HG03342 (cell line): ENCODE results near the gene CFAP91.
"Not testable (repeated sequence)": the region's sequence is repeated elsewhere in the genome, so short reads cannot be mapped to it uniquely, and the experiment has no call there.

Experiments
- ATAC-seq: cut with Tn5 transposase; IDR thresholded peaks from one replicate; pipeline ENCODE4 v1.9.1; 2021; ENCODE audit warnings: mild to moderate bottlenecking, moderate library complexity; ENCODE audit not compliant: unreplicated experiment

Gene CFAP91

DNA sequence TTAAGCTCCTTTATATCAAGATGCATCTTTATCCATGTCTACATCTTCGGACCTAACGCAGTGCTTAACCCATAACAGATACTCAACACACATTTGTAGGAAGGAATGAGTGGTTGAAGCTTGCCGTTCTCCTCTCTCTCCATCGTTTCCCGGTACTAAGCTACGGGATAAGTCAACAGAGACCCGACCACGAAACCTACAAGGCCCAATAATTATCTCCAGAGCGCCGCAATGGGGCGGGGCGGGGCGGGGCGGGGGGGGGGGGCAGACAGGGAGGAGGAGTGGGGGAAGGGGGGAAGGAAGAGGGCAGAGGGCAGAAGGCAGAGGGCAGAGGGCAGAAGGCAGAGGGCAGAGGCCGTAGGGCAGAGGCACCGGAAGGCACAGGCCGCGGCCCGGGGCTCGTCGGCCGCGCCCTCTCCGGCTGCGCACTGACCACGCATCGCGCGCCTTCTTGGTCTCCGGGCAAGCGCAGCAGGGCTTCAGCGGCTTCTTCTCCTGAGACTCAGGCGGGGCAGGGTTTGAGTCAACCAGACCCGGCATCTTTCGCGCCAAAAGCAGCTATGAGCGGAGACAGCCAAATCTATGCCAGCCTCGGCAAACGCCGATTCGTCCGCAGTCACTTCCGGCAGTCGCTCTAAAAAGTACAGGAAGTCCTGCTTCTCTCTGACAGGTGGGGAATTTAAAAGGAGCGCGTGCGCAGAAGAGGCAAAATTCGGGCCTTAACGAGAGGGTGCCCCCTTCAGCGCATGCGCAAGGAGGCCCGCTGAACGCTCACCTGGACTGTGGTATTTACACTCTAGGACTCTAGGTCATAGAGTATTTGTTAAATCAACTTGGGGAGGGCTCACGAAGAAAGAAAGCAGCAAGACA is 25.8 kb upstream of the CFAP91 start, which contains the start of gene COX17:
Gene COX17 (minus strand): TSS at position 636 of the 870 bp plus-strand sequence. CDS start 96 bp downstream, at position 540.
- peak; percentile 86 for ATAC-seq

DNA sequence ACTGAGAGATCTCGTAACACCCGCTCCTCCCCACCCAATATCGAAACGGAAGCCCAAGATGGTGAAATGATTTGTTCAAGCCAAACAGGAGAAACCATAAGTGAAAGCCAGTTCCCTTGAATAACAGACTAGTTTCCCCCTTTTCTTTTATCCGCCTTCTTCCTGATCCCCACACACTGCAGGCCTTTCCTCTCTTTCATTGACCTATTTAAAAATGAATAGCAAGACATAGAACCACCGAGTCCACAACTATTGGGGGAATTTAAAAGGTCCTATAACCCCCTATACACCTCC is 25.2 kb upstream of the CFAP91 start:
- no peak for ATAC-seq

DNA sequence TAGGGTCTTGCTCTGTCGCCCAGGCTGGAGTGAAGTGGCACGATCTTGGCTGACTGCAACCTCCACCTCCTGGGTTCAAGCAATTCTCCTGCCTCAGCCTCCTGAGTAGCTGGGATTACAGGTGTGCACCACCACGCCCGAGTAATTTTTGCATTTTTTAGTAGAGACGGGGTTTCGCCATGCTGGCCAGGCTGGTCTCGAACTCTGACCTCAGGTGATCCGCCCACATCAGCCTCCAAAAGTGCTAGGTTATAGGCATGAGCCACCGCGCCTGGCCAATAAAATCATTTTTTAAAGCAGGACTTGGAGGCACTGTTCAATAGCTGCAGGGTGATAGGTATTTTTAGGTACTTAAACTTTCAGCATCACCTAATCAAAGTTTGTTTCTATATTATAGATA is 24.6 kb upstream of the CFAP91 start:
- ATAC-seq: not testable (repeated sequence)

DNA sequence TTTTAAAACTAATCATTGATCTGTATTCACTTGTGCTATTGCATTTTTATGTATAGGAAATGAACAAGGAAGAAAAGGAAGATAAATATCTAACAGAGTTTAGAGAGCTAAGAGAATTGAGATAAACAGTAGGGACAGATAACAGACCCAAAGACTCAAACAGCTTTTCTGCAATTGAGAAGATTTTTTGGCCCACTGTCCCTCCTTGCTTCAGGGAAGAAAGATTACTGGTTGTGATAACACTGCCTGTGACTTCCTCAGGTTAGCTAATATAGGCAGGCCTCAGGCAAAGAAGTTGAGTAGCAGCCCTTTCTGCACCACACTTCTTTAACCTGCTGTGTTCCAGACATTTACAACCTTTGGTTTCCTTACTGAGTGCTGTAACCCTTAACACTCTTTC is 22.9 kb upstream of the CFAP91 start:
- ATAC-seq: no peak

DNA sequence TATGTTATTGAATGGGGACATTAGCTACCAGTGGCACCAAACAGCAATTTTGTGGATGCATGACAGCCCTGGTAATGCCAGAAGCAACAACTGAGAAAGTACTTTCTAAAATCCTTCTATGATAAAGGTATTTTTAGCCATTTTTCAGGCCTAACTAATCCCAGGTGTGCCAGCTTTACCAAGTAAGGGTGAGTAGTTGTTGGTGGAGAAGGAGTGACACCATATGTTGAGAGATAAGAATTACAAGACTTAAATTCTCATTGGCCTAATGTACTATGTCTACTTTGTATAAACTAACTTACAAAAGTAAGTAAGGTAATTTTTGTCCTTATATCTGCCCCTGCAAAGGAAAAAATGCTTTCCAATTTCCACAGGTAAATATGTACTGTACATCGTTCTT is 21.5 kb upstream of the CFAP91 start:
- ATAC-seq: no peak

DNA sequence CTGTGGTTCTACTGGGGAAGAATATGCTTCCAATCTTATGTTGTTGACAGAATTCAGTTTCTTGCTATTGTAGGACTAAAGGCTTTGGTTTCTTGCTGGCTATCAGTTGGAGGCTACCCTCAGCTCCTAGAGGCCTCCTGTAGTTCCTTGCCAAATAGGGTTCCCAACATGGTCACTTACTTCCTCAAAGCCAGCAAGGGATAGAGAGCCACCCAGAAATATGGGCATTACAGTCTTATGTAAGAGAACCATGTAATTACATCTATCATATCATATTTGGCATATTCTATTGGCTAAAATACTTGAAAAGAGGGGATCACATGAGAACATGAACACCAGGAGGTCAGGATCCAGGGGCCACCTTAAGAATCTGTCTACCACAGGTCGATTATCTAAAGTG is 19.4 kb upstream of the CFAP91 start:
- no peak for ATAC-seq

DNA sequence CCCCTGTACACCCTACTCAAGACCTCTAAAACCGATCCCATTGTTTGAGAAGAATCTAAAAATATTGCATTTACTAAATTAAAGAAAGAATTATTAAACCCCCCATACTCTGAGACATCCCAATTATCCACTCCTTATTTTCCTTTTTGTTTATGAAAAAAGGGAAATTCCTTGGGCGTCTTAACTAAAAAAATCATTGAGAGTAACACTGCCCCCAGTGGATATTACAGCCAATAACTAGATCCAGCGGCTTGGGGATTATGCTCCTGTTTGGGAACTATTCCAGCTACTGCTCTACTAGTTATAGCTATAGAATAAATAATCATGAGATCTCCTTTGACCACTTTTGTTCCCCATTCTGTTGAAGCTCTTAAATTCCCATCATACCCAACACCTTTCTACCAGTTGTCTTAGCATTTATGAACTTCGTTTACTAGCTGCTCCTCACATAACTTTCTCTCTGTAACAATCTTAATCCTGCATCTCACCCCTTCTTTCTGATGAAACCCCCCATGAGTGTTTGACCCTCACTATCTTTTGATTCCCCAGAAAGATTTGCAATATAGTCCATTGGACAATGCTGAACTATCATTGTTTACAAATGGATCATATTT is 12.7 kb upstream of the CFAP91 start:
- ATAC-seq: no peak

DNA sequence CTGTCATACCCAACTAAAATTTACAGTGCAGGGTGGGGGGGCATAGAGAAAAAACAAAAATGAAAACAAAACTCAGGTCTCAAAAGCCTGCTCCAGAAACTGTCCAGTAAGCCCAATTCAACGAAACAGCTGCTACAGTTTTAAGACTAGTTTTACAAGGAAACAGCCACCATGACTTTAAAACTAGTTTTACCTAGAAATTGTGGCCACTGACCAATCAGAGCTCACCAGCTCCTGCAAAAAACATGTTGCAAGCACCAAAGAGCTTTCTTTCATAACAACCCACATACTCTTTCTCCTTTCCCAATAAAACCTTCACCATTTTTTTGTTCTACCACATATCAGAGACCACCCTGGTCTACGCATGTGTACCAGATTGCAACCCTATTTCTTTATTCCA is 7.3 kb upstream of the CFAP91 start:
- ATAC-seq: no peak

DNA sequence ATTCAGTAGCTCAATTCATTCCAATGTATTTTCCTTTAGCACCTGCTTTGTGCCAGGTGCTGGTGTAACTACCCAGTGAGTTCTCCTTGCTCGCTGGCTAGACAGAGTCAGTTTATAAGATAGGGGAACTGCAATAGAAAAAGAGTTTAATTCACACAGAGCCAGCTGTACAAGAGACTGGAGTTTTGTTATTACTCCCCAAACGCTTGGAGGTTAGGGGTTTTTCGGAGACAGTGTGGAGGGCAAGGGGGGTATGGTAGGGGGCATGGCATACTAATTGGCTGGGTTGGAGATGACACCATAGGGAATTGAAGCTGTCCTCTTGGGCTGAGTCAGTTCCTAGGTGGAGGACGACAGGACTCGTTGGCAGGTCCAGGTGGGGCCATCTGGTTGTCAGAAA is 5.4 kb upstream of the CFAP91 start:
- ATAC-seq: no peak

DNA sequence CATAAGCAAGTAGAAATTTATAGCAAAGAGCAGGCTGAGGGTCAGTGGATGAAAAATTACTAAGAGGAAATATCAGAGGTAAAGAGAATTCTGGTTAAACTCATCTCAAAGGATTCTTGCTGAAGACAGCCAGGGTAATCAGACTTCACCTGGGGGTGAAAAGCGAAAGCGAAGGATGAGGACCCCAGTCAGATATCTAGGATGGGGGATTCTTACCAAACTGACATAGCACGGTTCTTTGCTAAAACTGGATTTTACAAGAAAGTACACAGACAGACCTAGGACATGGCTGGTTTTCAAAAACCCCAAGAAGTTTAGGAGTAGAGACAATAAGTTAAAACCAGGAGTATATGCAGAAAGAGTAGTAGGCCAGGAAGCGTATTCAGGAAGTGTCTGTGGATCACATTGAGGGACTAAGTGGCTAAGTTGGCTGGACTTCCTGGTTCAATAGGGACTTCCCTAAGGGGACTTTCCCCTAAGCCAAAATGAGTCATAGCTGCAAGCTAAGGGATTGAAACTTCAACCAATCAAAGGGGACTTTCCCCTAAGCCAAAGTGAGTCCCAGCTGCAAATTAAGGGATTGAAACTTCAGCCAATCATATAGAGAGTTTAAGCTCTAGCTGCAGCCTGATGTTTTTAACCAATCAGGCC is 2.4 kb upstream of the CFAP91 start:
- ATAC-seq: peak; percentile 32

DNA sequence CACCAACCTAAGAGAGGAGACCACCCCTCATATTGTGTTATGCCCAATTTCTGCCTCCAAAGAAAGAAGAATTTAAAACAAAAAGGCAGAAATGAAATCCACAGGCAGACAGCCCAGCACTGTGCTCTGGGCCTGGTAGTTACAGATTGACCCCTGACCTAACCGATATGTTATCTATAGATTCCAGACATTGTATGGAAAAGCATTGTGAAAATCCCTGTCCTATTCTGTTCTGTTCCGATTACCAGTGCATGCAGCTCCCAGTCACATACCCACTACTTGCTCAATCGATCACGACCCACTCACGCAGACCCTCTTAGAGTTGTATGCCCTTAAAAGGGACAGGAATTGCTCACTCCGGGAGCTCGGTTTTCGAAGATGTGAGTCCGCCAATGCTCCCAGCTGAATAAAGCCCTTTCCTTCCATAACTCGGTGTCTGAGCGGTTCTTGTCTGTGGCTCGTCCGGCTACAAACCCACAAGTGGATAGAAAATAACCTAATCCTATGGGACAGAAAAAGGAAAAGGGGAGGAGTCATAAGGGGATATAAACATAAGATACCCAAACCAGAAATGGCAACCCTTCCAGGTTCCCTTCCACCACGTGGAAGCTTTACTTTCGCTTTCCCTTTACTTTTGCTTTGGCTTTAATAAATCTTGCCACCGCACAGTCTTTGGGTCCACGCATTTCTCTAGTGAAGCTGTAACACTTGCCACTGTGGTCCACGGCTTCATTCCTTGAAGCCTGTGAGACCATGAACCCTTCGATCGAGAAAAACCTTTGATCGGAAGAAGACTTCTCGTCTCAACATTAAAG is 1.7 kb upstream of the CFAP91 start:
- ATAC-seq: peak; percentile 6

DNA sequence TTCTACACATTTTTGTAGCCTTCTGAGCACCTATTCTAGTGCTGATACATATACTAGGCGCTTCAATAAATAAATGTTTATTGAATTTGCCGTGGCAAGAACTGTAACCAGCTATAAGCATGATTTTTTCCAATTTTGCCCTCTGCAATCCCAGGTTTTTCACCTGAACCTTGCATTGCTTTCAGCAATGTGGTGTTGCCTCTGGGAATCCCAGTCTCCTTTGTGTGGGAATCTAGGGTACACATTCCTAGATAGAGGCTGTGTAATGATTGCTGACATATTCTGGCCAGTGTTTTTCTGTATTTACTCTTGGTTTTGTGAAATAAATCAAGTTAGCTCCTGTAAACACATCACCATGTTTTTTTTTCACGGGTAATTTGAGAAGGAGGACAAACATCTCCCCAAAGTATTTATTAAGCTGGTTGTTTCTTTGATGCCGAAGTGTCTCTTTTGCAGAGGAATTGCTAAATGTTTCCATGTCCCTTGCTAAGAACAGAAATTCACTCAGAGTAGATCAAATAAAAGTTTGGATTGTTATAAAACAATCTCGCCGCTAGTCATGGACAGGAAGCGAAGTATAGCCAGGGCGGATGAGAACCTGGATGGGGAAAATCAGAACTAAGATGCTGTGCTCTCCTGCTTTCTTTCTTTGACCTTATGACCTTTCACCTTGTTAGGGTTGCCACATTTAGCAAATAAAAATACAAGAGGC is 1.2 kb downstream of the CFAP91 start:
- ATAC-seq: no peak

DNA sequence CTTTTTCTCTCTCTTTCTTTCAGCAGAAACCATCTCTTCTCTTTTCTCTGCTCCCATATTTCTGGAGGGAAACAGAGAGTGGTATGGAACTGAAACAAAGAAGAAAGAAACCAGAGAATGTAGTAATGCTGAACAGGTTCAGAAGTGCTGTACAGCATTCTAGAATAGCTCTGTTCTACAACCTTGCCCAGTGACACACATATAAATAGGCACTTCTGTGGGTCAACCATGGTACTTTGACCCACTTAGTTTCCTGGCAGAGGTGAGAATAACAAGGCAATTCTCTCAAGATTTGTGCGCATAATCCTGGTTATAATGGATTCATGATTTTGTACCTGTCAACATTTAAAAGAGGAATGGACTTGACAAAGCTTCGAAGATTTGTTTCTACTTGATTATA is 12.3 kb downstream of the CFAP91 start:
- no peak for ATAC-seq

DNA sequence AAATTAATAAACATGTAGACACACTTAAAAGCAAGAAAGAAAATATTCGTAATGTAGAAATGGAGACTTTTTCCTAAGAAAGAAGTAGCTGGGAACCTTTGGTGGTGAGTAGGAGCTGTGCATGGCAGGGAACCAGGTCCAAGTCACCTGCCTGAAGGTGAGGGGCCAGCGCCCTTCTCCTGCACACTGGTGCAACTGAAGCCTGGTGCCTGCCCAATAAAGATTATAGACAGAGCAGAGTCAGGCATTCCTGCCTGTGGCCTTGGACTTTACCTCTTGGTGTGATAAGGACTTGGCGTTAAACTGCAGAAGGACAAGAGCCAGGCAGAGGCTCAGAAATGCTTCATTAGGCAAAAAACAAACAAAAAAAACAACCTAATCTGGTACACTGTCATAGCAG is 14.2 kb downstream of the CFAP91 start:
- ATAC-seq: no peak

DNA sequence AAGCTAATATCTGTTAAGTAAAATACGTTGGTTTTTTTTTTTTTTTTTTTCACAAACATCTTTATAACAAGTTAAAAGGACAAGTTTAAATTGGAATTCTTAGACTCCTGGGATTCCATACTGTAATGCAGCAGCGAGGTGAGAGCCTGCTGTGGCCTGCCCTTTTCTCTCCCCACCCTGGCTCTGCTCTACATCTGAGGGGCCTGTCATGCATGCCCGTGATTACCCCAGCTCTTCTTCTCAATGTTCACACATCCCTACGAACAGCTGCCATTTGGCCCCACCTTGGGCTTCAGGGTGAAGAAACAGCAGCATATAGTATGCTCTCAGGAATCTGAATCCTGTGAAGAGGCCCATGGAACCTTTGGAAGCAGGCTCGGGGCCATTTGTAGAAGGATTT is 14.7 kb downstream of the CFAP91 start:
- no peak for ATAC-seq

DNA sequence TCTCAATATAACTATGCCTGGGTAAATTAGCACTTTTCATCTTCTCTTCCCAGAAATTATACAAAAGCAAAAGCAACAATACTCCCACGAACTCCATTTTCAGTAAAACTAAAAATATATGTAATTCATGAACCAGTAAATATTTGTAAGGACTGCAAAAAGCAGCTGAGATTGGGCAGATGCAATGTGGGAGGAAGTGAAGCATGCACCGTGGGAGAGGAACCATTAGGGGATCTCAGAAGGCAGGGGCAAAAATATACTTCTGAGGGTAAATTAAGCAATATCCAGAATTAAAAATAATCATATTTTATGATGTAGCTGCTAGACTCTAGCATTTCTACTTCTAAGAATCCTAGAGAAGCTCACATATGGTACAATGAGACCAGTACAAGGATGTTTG is 20.2 kb downstream of the CFAP91 start:
- ATAC-seq: no peak

DNA sequence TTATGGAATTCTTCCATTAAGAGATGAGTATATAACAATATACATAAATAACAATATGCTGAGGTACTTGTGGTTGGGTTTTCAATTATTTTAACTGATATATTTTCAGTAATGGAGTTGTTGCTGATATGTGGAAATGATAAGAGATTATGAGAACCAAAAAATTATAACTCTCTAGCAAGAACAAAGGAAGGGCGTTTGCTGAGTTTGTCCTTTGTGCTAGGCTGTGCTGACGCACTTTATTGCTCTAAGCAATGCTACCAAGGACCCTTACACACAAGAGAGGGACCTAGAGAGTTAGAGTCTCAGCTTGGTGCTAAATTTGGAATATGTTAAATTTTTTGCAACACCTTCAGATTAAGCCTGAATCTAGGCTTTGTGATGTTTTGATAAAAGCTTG is 24.1 kb downstream of the CFAP91 start:
- no peak for ATAC-seq

DNA sequence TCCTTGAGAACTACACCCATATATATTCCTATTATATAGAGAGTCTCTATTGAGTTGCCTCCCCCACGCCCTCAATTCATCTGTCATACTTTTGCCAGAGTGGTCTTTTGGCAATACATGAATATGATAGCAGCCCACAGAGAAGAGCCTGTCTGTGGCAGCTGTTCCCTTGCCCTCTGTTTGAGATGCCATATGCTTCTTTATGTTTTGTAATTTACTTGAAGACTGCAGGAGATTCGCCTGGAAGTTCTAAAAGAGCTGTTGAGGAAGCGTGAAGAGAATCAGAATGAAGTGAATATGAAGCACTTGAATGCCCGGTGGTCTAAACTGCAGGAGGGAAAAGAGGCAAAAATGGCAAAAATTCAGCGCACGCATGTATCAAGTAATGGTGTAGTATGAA is 27.2 kb downstream of the CFAP91 start:
- no peak for ATAC-seq

DNA sequence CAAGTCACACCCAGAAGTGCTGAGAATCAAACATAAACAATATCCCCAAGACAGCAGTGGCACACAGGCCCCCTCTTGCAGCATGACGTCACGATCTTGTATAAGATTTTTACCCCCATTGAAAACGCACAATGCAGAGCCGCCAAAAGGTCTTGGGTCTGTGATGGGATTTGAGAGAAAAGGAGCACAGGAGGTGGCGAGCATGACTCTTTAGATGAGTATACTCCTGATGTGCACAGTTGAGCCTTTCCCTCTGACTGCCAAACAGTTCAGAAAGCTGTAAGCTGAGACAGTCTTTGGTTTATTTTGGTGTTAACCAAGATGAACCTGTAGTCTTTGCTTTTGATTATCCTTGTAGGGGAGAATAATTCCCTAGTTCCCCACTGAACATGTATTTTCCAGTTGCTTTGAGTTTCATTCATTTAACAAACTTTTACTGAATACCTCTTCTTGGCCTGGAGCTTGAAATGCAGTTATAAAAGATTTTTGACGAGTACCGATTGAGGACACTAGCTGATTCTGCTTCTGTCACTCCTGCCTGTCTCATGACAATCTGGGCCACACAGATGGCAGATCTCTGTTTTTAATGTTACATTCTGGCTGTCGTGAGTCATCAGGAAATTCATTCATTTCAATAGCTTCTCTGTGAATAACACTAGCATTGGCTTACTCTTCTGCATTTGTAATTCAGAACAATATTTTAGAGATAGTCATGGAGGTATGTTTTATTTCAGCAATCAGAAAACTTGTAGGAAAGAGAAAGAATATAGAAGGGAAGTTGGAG is 28.9 kb downstream of the CFAP91 start:
- ATAC-seq: no peak

DNA sequence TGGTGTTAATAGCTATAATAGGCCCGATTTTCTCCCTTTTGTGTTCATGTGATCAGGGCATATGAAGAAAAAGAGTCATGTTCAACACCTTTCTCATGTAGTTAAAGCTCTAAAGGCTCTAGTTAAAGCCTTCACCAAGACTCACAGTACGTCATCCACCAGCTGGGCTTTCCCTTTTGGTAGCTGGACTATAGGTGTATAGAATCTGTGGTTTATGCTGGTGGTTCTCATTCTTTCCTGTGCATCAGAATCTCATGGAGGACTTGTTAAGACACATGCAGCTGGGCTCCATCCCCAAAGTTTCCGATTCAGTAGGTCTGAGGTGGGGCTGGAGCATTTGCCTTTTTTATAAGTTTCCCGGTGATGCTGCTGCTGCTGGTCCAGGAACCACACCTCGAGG is 31.0 kb downstream of the CFAP91 start:
- no peak for ATAC-seq
